NB4 (cell line): ENCODE measurements around the gene PBRM1.

Experiments
- DNase-seq: peaks from one replicate; pipeline ENCODE4 v3.0.0; 2010; ENCODE audit warnings: low read depth
- H3K4me3 ChIP-seq: one replicate; pipeline ENCODE4 v1.5.1; 2011; ENCODE audit warnings: mild to moderate bottlenecking, low read depth, low read length, moderate library complexity
- MYC ChIP-seq: IDR thresholded peaks from 2 replicates; pipeline ENCODE4 v1.6.1; 2011; ENCODE audit warnings: low read depth, low read length
- POLR2A ChIP-seq: IDR thresholded peaks from 2 replicates; pipeline ENCODE4 v1.6.1; 2011; ENCODE audit warnings: mild to moderate bottlenecking; ENCODE audit not compliant: insufficient read length; ENCODE audit errors: extremely low read depth
- TF ChIP-seq, protein P1 (sequence below): IDR thresholded peaks from one replicate; pipeline ENCODE4 v1.5.1; 2012; ENCODE audit warnings: low read depth, low read length
- TF ChIP-seq, protein P2 (sequence below): IDR thresholded peaks from 2 replicates; pipeline ENCODE4 v1.6.1; 2011; ENCODE audit warnings: low read depth, low read length

Gene PBRM1

DNA sequence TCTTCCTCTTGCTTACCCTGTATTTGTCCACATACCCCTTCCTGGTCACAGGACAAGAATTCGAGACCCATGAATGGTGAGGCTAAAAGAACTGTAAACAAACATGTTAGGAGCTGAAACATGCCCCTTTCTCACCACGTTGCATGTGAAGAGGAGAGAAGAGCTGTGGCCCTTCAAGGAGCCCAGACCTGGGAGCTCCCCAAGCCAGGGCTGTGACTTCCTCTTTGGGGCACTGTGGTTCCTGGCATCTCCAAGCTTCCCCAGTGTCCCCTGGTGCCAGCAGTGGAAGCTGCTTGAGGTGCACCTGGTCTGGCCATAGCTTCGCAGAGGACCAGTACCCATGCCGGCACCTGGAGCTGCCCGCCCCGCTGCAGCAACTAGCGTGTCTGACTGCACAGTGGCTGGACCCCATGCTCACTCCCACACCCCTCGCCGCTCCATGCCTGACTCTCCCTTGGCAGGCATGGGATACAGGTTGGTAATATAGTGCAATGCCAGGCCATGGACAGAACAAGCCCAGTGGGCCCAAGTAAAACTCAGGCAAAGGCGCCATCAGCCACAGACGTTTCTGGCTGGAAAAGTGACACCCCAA lies 30.1 kb upstream of the PBRM1 start:
- TF ChIP-seq, protein P1, sequence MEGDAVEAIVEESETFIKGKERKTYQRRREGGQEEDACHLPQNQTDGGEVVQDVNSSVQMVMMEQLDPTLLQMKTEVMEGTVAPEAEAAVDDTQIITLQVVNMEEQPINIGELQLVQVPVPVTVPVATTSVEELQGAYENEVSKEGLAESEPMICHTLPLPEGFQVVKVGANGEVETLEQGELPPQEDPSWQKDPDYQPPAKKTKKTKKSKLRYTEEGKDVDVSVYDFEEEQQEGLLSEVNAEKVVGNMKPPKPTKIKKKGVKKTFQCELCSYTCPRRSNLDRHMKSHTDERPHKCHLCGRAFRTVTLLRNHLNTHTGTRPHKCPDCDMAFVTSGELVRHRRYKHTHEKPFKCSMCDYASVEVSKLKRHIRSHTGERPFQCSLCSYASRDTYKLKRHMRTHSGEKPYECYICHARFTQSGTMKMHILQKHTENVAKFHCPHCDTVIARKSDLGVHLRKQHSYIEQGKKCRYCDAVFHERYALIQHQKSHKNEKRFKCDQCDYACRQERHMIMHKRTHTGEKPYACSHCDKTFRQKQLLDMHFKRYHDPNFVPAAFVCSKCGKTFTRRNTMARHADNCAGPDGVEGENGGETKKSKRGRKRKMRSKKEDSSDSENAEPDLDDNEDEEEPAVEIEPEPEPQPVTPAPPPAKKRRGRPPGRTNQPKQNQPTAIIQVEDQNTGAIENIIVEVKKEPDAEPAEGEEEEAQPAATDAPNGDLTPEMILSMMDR: no peak
- TF ChIP-seq, protein P2, sequence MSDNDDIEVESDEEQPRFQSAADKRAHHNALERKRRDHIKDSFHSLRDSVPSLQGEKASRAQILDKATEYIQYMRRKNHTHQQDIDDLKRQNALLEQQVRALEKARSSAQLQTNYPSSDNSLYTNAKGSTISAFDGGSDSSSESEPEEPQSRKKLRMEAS: no peak
- TF ChIP-seq POLR2A: no peak
- DNase-seq: peak; percentile 58
- no peak overlapping the region for H3K4me3 ChIP-seq

DNA sequence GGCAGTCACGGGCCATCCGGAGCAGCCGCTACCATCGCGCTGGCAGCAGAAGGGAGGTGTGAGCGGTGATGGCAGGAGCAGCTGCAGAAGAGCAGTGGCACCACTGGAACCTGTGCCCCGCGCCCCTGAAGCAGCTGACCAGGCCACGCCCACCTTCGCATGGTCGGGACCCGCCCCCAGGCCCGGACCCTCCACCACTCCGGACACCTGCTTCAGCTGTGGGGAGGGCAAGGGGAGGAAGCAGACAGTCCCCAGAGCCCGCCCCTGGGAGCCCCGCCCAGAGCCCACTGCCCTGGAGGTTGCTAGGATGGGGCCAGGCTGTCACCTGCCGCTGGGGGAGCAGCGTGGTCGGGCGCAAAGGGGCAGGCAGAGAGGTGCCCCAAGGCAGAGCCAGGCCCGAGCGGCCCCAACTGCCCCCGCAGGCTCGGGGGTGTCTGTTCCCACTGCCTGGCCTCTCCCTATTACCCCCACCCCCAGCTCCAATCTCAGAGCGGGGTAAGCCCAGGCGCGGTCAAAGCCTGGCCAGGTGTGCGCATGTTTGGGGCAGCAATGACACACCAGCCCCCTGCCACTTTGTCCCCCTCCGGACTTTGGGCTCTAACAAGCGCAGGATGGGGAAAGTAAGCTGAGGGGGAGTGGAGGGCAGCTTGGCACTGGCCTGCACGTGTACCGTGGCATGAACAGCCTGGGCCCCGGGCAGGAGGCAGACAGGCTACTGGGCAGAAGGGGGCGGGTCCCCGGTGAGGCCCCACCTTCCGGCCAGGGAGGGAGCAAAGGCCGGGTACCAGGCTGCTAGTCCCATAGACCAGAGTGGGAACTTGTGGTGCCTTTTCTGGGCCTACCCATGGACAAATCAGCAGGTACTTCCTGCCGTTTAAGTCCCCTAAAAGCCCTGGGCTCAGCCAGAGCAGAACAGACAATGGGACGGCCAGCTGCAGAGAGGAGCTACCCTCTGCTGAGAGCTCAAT lies 28.9 kb upstream of the PBRM1 start:
- DNase-seq: no peak
- TF ChIP-seq POLR2A (no peak), MYC (no peak)
- TF ChIP-seq, protein P1: no peak
- TF ChIP-seq, protein P2: no peak
- no peak overlapping the region for H3K4me3 ChIP-seq

DNA sequence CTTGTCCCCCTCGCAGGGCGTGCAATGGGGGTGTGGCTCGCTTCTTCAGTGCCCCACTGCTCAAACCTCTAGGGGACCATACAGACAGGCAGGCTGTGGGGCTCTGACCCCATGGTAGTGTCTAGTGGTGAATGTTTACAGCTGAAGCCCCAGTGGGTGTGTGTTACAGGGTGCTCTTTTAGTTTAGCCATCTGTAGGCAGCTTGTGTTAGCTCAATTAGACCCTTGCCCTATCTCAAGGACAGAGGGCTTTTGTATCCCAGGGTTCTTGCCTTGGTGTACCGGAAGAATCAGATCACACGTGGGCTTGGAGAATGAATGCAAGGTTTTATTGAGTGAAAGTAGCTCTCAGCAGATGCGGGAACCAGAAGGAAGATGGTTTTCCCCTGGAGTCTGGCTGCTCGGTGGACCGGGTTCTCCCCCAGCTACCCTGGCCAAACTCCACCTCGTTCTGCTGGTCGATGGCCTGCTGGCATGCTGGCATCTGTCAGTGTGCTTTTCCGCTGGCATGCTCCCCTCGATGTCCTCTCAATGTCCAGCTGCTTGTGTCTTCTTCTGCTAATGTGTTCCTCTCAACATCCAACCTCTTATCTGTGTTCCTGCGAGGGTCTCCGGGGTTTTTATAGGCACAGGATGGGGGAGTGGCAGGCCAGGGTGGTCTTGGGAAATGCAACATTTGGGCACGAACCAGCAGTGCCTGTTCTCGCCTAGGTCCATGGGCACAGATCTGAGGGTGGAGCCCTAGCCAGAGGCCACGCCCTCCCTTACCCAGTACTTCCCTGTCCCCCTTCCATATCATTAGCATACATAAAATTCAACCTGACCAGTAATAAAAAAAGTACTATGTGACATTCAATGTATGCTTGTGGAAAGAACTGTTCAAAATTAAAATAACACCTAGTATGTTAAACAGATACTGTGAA lies 26.8 kb upstream of the PBRM1 start:
- TF ChIP-seq MYC (no peak), POLR2A (no peak)
- TF ChIP-seq, protein P2: no peak
- TF ChIP-seq, protein P1: no peak
- DNase-seq: no peak
- no peak overlapping the region for H3K4me3 ChIP-seq

DNA sequence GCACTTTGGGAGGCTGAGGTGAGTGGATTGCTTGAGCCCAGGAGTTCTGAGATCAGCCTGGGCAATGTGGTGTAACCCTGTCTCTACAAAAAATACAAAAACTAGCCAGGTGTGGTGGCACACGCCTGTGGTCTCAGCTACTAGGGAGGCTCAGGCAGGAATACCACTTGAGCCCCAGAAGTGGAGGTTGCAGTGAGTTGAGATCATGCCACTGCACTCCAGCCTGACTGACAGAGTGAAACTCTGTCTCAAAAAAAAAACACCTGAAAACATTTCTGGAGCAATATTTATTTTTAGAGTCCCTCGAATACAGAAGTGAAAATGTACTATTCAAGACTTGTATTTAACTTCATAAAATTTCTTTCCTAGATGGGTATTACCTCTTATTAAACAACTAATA lies 24.8 kb upstream of the PBRM1 start:
- DNase-seq: no peak
- H3K4me3 ChIP-seq: no peak overlapping the region
- TF ChIP-seq MYC (no peak), POLR2A (no peak)
- TF ChIP-seq, protein P1: no peak
- TF ChIP-seq, protein P2: no peak

DNA sequence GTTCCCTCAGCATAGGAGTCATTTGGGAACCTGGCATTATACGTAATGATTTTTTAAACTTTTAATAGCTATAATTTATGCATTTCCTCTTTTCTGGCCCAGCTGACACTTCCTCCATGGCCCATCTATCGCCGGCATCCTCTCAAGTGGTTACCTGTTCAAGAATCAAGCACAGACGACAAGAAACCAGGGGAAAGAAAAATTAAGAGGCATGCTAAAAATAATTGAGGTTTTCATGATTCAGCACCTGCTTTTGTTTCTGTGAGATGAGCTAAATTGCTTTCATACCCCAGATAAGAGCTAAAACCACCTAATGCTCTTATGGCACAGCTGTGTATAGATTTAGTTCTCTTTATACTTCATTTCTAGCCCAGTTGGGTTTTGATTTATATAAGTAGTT lies 21.9 kb upstream of the PBRM1 start:
- no peak for DNase-seq
- TF ChIP-seq, protein P1: no peak
- TF ChIP-seq MYC: no peak
- TF ChIP-seq, protein P2: no peak
- TF ChIP-seq POLR2A: no peak
- H3K4me3 ChIP-seq: peak overlapping the region; percentile 92
